ENCODE results near the gene PPM1G. TPM values are rescaled to one million over a fixed set of nuclear protein-coding genes. Genes with fewer than 3 reads are reported as not detected.

PPM1G gene
- total and polyA plus RNA-seq, 10 donors: 36.0 to 59.3 (median 48.4) TPM

GRCh38 chr2:27400348-27401135, 8.8 kb downstream of the PPM1G start:
- Histone ChIP-seq H3K36me3 (peaks cover 0 to 50% (median 2%) of the 10 kb centered on the region in 6 donors), H3K4me1 (peaks cover 0 to 49% (median 8%) of the 10 kb centered on the region in 6 donors), H3K9me3 (no peaks in the 10 kb centered on the region), H3K27me3 (replicated peaks in 1 of 7) (no peaks in the 10 kb centered on the region), H3K4me3 (no peak overlapping the region), H3K27ac (no peak overlapping the region)
- 95 to 100% (median 98%) methylated on average over 2 of the region's 2 CpGs for WGBS, 5 donors
- no peak for DNase-seq
- intact Hi-C loops (cut with DNase I; ENCODE audit: low total_unique reads): no loop called here
- TF ChIP-seq POLR2AphosphoS5 (IDR thresholded peaks at IDR 0.05) (no peak), POLR2A (IDR thresholded peaks at IDR 0.05) (no peak)
- TF ChIP-seq, protein P1, sequence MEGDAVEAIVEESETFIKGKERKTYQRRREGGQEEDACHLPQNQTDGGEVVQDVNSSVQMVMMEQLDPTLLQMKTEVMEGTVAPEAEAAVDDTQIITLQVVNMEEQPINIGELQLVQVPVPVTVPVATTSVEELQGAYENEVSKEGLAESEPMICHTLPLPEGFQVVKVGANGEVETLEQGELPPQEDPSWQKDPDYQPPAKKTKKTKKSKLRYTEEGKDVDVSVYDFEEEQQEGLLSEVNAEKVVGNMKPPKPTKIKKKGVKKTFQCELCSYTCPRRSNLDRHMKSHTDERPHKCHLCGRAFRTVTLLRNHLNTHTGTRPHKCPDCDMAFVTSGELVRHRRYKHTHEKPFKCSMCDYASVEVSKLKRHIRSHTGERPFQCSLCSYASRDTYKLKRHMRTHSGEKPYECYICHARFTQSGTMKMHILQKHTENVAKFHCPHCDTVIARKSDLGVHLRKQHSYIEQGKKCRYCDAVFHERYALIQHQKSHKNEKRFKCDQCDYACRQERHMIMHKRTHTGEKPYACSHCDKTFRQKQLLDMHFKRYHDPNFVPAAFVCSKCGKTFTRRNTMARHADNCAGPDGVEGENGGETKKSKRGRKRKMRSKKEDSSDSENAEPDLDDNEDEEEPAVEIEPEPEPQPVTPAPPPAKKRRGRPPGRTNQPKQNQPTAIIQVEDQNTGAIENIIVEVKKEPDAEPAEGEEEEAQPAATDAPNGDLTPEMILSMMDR (IDR thresholded peaks at IDR 0.05 in 8 of 11, conservative IDR thresholded peaks at IDR 0.05 in 3 of 11): no peak

DNA sequence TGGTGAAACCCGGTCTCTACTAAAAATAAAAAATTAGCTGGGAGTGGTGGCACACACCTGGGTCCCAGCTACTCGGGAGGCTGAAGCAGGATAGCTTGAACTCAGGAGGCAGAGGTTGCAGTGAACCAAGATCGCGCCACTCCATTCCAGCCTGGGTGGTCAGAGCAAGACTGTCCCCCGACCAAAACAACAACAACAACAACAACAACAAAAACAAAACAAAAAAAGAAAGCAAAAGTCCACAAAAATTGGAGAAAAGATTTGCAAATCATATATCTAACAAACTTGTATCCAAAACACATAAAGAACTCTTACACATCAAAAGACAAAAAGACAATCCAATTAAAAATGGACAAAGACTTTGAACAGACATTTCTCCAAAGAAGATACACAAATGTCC, 10.4 kb downstream of the PPM1G start:
- Histone ChIP-seq H3K27ac (no peak overlapping the region), H3K9me3 (no peaks in the 10 kb centered on the region), H3K4me3 (no peak overlapping the region), H3K36me3 (peaks cover 0 to 37% (median 0%) of the 10 kb centered on the region in 6 donors), H3K27me3 (replicated peaks in 1 of 7) (no peaks in the 10 kb centered on the region), H3K4me1 (peaks cover 0 to 36% (median 6%) of the 10 kb centered on the region in 6 donors)
- WGBS, 5 donors: 87 to 95% (median 92%) methylated on average over 5 of the region's 5 CpGs
- intact Hi-C loops (cut with DNase I; ENCODE audit: low total_unique reads): no loop called here
- DNase-seq: no peak
- TF ChIP-seq, protein P1 (IDR thresholded peaks at IDR 0.05 in 8 of 11, conservative IDR thresholded peaks at IDR 0.05 in 3 of 11): no peak
- TF ChIP-seq POLR2A (IDR thresholded peaks at IDR 0.05) (no peak), POLR2AphosphoS5 (IDR thresholded peaks at IDR 0.05) (no peak)

GRCh38 chr2:27393225-27393624, 16.2 kb downstream of the PPM1G start:
- TF ChIP-seq, protein P1 (IDR thresholded peaks at IDR 0.05 in 8 of 11, conservative IDR thresholded peaks at IDR 0.05 in 3 of 11): no peak
- no peak for TF ChIP-seq POLR2A (IDR thresholded peaks at IDR 0.05)
- TF ChIP-seq POLR2AphosphoS5 (IDR thresholded peaks at IDR 0.05): no peak
- Histone ChIP-seq H3K9me3 (no peaks in the 10 kb centered on the region), H3K4me3 (no peak overlapping the region), H3K4me1 (peaks cover 0 to 11% (median 0%) of the 10 kb centered on the region in 6 donors), H3K27ac (no peak overlapping the region), H3K27me3 (replicated peaks in 1 of 7) (no peaks in the 10 kb centered on the region), H3K36me3 (peaks cover 0 to 22% (median 5%) of the 10 kb centered on the region in 6 donors)
- DNase-seq: no peak
- 96 to 98% (median 98%) methylated on average over 33 of the region's 33 CpGs for WGBS, 5 donors
- intact Hi-C loops (cut with DNase I; ENCODE audit: low total_unique reads): no loop called here
